Esophagus muscularis mucosa (tissue), 4 donors: ENCODE data around the gene FOXO3. TPM values are rescaled to one million over a fixed set of nuclear protein-coding genes. Genes with fewer than 3 reads are reported as not detected.

Experiments used
- DNase-seq: peaks from one replicate; pipeline ENCODE4 v3.0.0-alpha.2; 2017; ENCODE audit errors: extremely low spot score
- H3K27ac ChIP-seq, 4 donors: fragments of 200-600 bp; sonication (generic); replicated peaks in 1 of 4; 1 replicate in 3 of 4; 2 replicates in 1 of 4; pipeline ENCODE4 v1.5.1; 2016 to 2019; ENCODE audit warnings: mild to moderate bottlenecking in 1 of 4
- H3K27me3 ChIP-seq, 4 donors: fragments of 200-600 bp; sonication (generic); one replicate each; pipeline versions ENCODE4 v1.5.1 to v1.6.0; 2016 to 2019
- H3K36me3 ChIP-seq, 4 donors: fragments of 200-600 bp; sonication (generic); one replicate each; pipeline ENCODE4 v1.5.1; 2016 to 2019
- H3K4me1 ChIP-seq, 4 donors: fragments of 200-600 bp; sonication (generic); one replicate each; pipeline ENCODE4 v1.5.1; 2016 to 2019
- H3K4me3 ChIP-seq, 4 donors: fragments of 200-600 bp; sonication (generic); 1 replicate in 2 of 4; 2 replicates in 2 of 4; pipeline ENCODE4 v1.5.1; 2016 to 2019; ENCODE audit warnings: mild to moderate bottlenecking in 4 of 4, moderate library complexity in 1 of 4
- H3K9me3 ChIP-seq, 4 donors: fragments of 200-600 bp; sonication (generic); 1 replicate in 3 of 4; 2 replicates in 1 of 4; pipeline ENCODE4 v1.5.1; 2016 to 2019
- EP300 ChIP-seq: sonication (generic); formaldehyde crosslinking; IDR thresholded peaks from one replicate; pipeline ENCODE4 v1.6.1; 2017; ENCODE audit warnings: antibody characterized with exemption
- POLR2A ChIP-seq: fragments of 450-650 bp; IDR thresholded peaks from one replicate; pipeline ENCODE4 v1.6.1; 2017; ENCODE audit warnings: antibody characterized with exemption, moderate library complexity, mild to moderate bottlenecking, low read depth
- POLR2AphosphoS5 ChIP-seq, 2 donors: sonication (generic); formaldehyde crosslinking; IDR thresholded peaks; one replicate each; pipeline ENCODE4 v1.6.1; 2017; ENCODE audit warnings: antibody characterized with exemption in 2 of 2
- WGBS: methylation state at CpG from one replicate; pipeline ENCODE4 v1.1.5; 2018; 5-methylcytosine and 5-hydroxymethylcytosine counted together
- intact Hi-C: fragments of 100-400 bp; cut with DNase I; formaldehyde crosslinking; loops from one replicate; pipeline ENCODE4 v1.15.1; 2023
- total RNA-seq, 4 donors: library from RNA; depleted of rRNA; stranded (reverse); fragments of >200 nt; gene quantifications; one replicate each; pipeline versions ENCODE4 v1.1.0 to v1.2.1, GENCODE V29; 2016
- TF ChIP-seq, protein P1 (sequence below), 3 experiments: fragments of 200-600 bp in 2 of 3; fragments of 450-650 bp in 1 of 3; sonication (generic) in 2 of 3; IDR thresholded peaks; one replicate each; pipeline ENCODE4 v1.5.1; 2017 to 2019; ENCODE audit warnings: antibody characterized with exemption in 3 of 3, mild to moderate bottlenecking in 2 of 3, moderate library complexity in 1 of 3

FOXO3 gene
- total RNA-seq, 4 donors from 2014 or later, result 92.2 to 154 (median 122) TPM

DNA sequence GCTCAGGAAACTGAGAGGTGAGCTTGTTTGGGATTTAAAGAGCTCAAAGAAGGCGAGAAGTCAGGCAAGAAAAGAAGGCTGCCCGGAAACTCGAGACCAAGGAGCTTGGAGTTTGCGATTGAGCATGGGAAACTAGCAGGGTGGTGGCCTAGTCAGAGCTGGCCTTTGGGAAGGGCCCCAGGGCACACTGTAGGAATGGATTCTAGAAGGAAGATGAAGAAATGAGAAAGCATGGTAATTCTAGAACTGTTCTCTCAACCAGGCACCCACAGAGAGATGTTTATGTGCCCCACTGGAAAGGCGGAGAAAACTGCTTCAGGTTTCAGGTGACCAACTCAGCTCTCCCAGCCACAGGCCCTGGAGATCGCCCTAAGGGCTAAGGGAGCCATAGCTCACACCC lies 126.2 kb downstream of the FOXO3 start:
- Histone ChIP-seq H3K36me3 (peaks cover 10 to 56% (median 23%) of the 10 kb centered on the region in 4 donors), H3K27ac (no peak overlapping the region), H3K4me1 (peaks cover 41 to 71% (median 55%) of the 10 kb centered on the region in 4 donors), H3K4me3 (no peak overlapping the region), H3K9me3 (no peaks in the 10 kb centered on the region), H3K27me3 (no peaks in the 10 kb centered on the region)
- WGBS, result 92% methylated on average over 6 of the region's 6 CpGs
- TF ChIP-seq, protein P1, sequence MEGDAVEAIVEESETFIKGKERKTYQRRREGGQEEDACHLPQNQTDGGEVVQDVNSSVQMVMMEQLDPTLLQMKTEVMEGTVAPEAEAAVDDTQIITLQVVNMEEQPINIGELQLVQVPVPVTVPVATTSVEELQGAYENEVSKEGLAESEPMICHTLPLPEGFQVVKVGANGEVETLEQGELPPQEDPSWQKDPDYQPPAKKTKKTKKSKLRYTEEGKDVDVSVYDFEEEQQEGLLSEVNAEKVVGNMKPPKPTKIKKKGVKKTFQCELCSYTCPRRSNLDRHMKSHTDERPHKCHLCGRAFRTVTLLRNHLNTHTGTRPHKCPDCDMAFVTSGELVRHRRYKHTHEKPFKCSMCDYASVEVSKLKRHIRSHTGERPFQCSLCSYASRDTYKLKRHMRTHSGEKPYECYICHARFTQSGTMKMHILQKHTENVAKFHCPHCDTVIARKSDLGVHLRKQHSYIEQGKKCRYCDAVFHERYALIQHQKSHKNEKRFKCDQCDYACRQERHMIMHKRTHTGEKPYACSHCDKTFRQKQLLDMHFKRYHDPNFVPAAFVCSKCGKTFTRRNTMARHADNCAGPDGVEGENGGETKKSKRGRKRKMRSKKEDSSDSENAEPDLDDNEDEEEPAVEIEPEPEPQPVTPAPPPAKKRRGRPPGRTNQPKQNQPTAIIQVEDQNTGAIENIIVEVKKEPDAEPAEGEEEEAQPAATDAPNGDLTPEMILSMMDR (IDR thresholded peaks at IDR 0.05), result no peak
- TF ChIP-seq POLR2AphosphoS5 (IDR thresholded peaks at IDR 0.05), result no peak
- no peak for TF ChIP-seq EP300
- TF ChIP-seq POLR2A, result no peak
- intact Hi-C loops, result no loop called here
- no peak for DNase-seq

DNA sequence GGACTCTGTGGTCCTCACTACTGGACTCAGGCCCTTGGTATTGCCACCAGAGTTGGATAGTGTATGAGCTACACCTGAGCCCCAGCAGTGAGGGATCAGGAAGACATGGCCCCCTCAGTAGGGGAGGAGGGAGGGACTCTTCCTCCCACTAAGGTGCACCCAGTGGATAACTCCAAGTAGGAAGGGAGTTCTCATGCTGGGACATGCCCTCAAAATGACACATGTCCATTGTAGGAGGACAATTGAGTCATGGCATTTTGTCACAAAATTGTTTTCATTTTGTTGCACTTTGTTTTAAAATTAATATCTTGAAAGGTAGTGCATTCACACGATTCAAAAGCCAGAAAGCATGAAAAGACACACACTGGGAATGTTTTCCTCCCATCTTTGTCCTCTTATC lies 127.2 kb downstream of the FOXO3 start:
- TF ChIP-seq POLR2A (no peak), POLR2AphosphoS5 (IDR thresholded peaks at IDR 0.05) (peak in 1 of 2 donors; percentile 17)
- Histone ChIP-seq H3K27ac (no peak overlapping the region), H3K36me3 (peaks cover 6 to 49% (median 21%) of the 10 kb centered on the region in 4 donors), H3K9me3 (no peaks in the 10 kb centered on the region), H3K27me3 (no peaks in the 10 kb centered on the region), H3K4me1 (peaks cover 35 to 64% (median 49%) of the 10 kb centered on the region in 4 donors), H3K4me3 (no peak overlapping the region)
- WGBS, result 100% methylated on average over 1 of the region's 1 CpG
- intact Hi-C loops, result no loop called here
- no peak for DNase-seq

DNA sequence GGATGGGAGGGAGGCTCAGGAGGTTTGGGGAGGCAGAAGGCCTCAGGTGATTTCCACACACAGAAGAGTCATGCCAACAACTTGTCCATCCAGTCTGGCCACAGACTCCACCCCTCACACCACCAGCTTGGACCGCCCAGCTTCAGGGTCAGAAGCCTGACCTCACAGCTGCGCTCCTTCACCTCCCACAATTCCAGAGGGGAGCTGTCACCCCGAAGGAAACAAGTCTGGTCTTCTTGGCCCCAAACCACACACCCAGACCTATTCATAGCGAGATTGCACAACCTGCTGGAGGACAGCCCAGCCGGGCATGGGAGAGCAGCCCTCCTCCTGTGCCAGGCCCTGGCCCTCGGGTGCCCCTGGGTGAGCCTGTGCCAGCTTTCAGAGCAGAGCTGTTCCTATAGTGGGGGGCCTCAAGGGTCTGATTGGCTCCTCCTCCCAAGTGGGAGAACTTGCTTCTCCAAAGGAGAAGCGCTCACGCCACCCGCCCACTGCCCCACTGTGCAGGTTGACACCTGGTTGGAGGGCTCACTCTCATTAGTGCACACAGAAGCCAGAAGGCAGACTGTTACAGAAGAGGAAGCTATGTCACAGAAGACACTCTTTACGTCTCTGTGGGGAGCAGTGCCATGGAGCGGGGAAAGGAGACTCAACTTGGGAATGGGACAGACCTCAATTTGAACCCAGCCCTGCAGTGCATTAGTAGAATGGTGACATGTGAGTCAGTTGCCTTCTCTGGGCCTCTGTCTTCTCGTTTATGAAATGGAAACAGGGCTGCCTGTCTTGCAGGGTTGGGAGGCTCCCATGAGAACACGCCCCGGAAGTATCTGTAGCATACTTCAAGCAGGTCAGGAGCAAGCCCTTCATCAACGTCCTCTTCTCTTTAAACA lies 128.8 kb downstream of the FOXO3 start:
- H3K36me3 ChIP-seq, result peaks cover 6 to 48% (median 21%) of the 10 kb centered on the region in 4 donors
- TF ChIP-seq POLR2A, result no peak
- TF ChIP-seq POLR2AphosphoS5 (IDR thresholded peaks at IDR 0.05), result peak; percentile 84 to 88
- peaks cover 35 to 62% (median 43%) of the 10 kb centered on the region in 4 donors for H3K4me1 ChIP-seq
- 76% methylated on average over 9 of the region's 15 CpGs for WGBS
- H3K4me3 ChIP-seq, result no peak overlapping the region
- intact Hi-C loops, result no loop called here
- H3K9me3 ChIP-seq, result no peaks in the 10 kb centered on the region
- DNase-seq, result peak; percentile 94
- H3K27me3 ChIP-seq, result no peaks in the 10 kb centered on the region
- peak overlapping the region; percentile 45 to 66 (median 57) for H3K27ac ChIP-seq

GRCh38 chr6:108690326-108691049 lies 129.8 kb downstream of the FOXO3 start:
- peak overlapping the region in 1 of 4 donors; percentile 59 for H3K27ac ChIP-seq
- WGBS, result 91% methylated on average over 6 of the region's 6 CpGs

GRCh38 chr6:108693430-108694154 lies 132.9 kb downstream of the FOXO3 start:
- TF ChIP-seq EP300 (no peak), POLR2AphosphoS5 (IDR thresholded peaks at IDR 0.05) (peak in 1 of 2 donors; percentile 37)
- H3K27me3 ChIP-seq, result no peaks in the 10 kb centered on the region
- no peak for DNase-seq
- no peak overlapping the region for H3K4me3 ChIP-seq
- no peak overlapping the region for H3K27ac ChIP-seq
- peaks cover 0 to 25% (median 6%) of the 10 kb centered on the region in 4 donors for H3K36me3 ChIP-seq
- H3K4me1 ChIP-seq, result peaks cover 14 to 30% (median 25%) of the 10 kb centered on the region in 4 donors
- intact Hi-C loops, result no loop called here
- 95% methylated on average over 2 of the region's 2 CpGs for whole genome bisulfite sequencing
- H3K9me3 ChIP-seq, result no peaks in the 10 kb centered on the region

More at GRCh38 chr6:108690326-108691049, 129.8 kb downstream of the FOXO3 start:
- TF ChIP-seq, protein P1 (IDR thresholded peaks at IDR 0.05), result no peak
- TF ChIP-seq POLR2A (no peak), EP300 (no peak), POLR2AphosphoS5 (IDR thresholded peaks at IDR 0.05) (no peak)
- Histone ChIP-seq H3K4me3 (no peak overlapping the region), H3K4me1 (peaks cover 30 to 54% (median 38%) of the 10 kb centered on the region in 4 donors), H3K36me3 (peaks cover 6 to 49% (median 23%) of the 10 kb centered on the region in 4 donors), H3K9me3 (no peaks in the 10 kb centered on the region), H3K27me3 (no peaks in the 10 kb centered on the region)
- intact Hi-C loops, result no loop called here
- no peak for DNase-seq
